ENCODE data around the gene CCDC102A.
A peak's percentile ranks its signal among the peaks of the same experiment; 100 is the strongest.

CCDC102A gene

GRCh38 chr16:57541754-57542435 is 5.5 kb upstream of the CCDC102A start:
- TF ChIP-seq, protein P1, sequence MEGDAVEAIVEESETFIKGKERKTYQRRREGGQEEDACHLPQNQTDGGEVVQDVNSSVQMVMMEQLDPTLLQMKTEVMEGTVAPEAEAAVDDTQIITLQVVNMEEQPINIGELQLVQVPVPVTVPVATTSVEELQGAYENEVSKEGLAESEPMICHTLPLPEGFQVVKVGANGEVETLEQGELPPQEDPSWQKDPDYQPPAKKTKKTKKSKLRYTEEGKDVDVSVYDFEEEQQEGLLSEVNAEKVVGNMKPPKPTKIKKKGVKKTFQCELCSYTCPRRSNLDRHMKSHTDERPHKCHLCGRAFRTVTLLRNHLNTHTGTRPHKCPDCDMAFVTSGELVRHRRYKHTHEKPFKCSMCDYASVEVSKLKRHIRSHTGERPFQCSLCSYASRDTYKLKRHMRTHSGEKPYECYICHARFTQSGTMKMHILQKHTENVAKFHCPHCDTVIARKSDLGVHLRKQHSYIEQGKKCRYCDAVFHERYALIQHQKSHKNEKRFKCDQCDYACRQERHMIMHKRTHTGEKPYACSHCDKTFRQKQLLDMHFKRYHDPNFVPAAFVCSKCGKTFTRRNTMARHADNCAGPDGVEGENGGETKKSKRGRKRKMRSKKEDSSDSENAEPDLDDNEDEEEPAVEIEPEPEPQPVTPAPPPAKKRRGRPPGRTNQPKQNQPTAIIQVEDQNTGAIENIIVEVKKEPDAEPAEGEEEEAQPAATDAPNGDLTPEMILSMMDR (IDR thresholded peaks at IDR 0.05; ENCODE audit: low read depth, low read length, missing control alignments), result no peak
- H3K4me3 ChIP-seq (ENCODE audit: low read depth, low read length), result peak overlapping the region; percentile 78
- DNase-seq (ENCODE audit: low read depth), result no peak

DNA sequence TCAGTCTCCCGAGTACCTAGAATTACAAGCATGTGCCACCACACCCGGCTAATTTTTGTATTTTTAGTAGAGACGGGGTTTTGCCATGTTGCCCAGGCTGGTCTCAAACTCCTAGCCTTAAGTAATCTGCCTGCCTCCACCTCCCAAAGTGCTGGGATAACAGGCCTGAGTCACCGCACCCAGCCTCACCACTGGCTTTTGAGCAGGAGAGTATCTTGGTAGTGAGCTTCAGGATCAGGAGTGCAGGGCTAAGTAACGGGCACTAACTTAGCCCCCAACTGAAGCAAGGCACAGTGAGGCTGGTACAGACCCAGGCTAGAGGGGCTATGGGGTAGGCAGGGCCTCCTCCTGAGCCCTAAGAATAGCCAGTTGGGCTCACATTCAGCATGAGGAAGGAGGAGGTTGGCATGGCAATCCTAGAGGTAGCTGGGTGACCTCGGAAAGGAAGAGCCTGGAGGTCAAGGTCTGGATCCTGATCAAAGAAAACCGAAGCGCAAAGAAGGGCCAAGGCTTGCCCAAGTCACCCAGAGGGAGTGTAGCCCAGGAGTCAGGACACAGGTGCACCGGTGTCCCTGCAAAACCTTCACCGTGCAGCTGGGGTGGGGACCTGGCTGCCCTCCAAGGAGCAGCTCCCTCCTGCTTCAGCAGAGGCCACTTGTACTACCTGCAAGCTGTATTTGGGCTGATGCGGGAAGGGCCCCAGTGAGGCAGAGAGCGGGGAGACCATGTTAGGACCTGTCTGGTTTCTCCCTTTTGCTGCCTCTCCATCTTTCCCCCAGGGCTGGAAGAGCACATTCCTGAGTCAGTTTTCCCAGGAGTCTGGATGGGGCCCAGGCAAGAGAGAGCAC is 4.8 kb upstream of the CCDC102A start:
- DNase-seq (ENCODE audit: low read depth), result no peak
- H3K4me3 ChIP-seq (ENCODE audit: low read depth, low read length), result no peak overlapping the region
- TF ChIP-seq, protein P1 (IDR thresholded peaks at IDR 0.05; ENCODE audit: low read depth, low read length, missing control alignments), result no peak

DNA sequence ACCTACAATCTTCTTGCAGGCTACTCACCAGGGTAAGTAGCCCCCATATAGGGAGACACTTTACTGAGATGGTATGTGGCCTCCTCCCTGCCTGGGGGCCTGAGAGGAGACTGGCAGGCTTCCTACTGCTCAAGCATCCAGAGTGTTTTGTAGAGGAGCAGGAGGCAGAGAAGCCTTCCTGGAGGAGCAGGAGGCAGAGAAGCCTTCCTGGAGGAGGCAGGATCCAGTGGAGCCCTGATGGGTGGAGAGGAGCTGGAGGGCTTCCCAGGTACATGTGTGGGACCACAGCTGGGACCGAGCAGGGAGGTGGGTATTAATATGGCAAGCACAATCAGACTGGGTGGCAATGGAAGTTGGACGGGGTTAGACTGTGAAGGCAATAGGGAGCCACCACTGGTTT is 4.0 kb upstream of the CCDC102A start:
- no peak overlapping the region for H3K4me3 ChIP-seq (ENCODE audit: low read depth, low read length)
- TF ChIP-seq, protein P1 (IDR thresholded peaks at IDR 0.05; ENCODE audit: low read depth, low read length, missing control alignments), result no peak
- DNase-seq (ENCODE audit: low read depth), result no peak

DNA sequence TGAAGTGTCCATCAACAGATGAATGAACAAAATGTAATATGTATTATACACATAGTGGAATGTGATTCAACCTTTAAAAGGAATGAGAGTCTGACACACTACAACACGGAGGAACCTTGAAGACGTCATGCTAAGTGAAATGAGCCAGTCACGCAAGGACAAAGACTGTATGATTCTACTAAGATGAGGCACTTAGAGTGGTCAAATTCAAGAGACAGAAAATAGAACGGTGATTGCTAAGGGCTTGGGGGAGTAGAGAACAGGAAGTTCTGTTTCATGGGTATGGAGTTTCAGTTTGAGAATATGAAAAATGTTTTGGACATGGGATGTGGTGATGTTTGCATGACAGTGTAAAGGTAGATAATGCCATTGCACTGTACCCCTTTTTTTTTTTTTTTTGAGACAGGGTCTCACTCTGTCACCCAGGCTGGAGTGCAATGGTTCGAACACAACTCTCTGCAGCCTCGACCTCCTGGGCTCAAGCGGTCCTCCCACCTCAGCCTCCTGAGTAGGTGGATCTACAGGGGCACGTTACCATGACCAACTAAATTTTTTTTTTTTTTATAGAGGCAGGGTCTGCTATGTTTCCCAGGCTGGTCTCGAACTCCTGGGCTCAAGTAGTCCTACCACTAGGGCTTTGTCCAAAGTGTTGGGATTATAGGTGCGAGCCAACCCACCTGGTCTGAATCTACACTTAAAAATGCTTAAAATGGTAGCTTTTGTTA is 2.9 kb upstream of the CCDC102A start:
- TF ChIP-seq, protein P1 (IDR thresholded peaks at IDR 0.05; ENCODE audit: low read depth, low read length, missing control alignments), result no peak
- DNase-seq (ENCODE audit: low read depth), result peak; percentile 91
- no peak overlapping the region; the same call in 1 of the 2 replicates for H3K4me3 ChIP-seq (ENCODE audit: low read depth, low read length)

DNA sequence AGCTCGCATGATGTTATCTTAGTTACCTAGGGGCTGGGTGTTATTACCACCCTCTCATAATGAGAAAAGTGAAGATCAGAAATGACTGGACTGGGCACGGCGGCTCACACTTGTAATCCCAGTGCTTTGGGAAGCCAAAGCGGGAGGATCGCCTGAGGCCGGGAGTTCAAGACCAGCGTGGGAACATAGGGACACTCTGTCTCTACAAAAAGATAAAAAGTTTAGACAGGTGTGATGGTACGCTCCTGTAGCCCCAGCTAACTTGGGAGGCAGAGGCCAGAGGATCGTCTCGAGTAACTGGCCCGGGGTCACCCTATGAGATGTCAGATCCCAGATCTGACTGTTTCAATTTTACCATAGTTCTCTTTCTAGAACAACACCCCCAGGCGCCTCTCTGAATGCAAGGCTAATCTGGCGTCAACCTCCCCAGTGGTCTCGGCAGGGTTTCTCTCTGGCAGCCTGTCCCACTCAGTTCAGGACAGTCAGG is 1.9 kb upstream of the CCDC102A start:
- TF ChIP-seq, protein P1 (IDR thresholded peaks at IDR 0.05; ENCODE audit: low read depth, low read length, missing control alignments), result no peak
- H3K4me3 ChIP-seq (ENCODE audit: low read depth, low read length), result peak overlapping the region; percentile 60
- DNase-seq (ENCODE audit: low read depth), result no peak

- no peak for DNase-seq (ENCODE audit: low read depth)
- TF ChIP-seq, protein P1 (IDR thresholded peaks at IDR 0.05; ENCODE audit: low read depth, low read length, missing control alignments), result no peak
- H3K4me3 ChIP-seq (ENCODE audit: low read depth, low read length), result peak overlapping the region; percentile 60
Observed at GRCh38 chr16:57537581-57538234, 1.3 kb upstream of the CCDC102A start.

Data from GM12864 (cell line).